WTC11 (cell line): ENCODE results near the gene LRRC14B. TPM values are rescaled to one million over a fixed set of nuclear protein-coding genes. Genes with fewer than 3 reads are reported as not detected.

Source experiments
- ATAC-seq: fragments of 200-7000 bp; cut with Tn5 transposase; 2 replicates; pipeline ENCODE4 v1.10.0; 2021; ENCODE audit warnings: mild to moderate bottlenecking, moderate library complexity
- CTCF ChIA-PET: fragments of 300-600 bp; sonication (Branson Sonifier 250); formaldehyde crosslinking; loops from one replicate; lab custom pipeline; 2021; ENCODE audit warnings: antibody characterized with exemption; lab: Charles Lee
- POLR2A ChIA-PET: fragments of 350-600 bp; sonication (Branson Sonifier 250); formaldehyde crosslinking; loops from one replicate; lab custom pipeline; 2021; ENCODE audit warnings: antibody characterized with exemption; lab: Charles Lee
- DNase-seq: peaks from one replicate; pipeline ENCODE4 v3.0.0; 2021; ENCODE audit warnings: low spot score
- H3K27ac Mint-ChIP-seq: 2 replicates; pipeline ENCODE4 v1.8.0; 2021; ENCODE audit warnings: mixed read lengths
- H3K27me3 Mint-ChIP-seq: 2 replicates; pipeline ENCODE4 v1.8.0; 2021; ENCODE audit warnings: low read depth, mild to moderate bottlenecking, moderate library complexity, mixed read lengths
- H3K36me3 Mint-ChIP-seq: 2 replicates; pipeline ENCODE4 v1.8.0; 2021; ENCODE audit warnings: mixed read lengths
- H3K4me1 Mint-ChIP-seq: 2 replicates; pipeline ENCODE4 v1.8.0; 2022; ENCODE audit warnings: mixed read lengths
- H3K4me3 Mint-ChIP-seq: 2 replicates; pipeline ENCODE4 v1.8.0; 2021; ENCODE audit warnings: mild to moderate bottlenecking, moderate library complexity, mixed read lengths
- H3K9me3 Mint-ChIP-seq: 2 replicates; pipeline ENCODE4 v1.8.0; 2021; ENCODE audit warnings: mixed read lengths
- CDX4 ChIP-seq: fragments of 250-450 bp; sonication (Bioruptor Pico); IDR thresholded peaks from 2 replicates; pipeline ENCODE4 v1.9.0; 2021; ENCODE audit warnings: moderate library complexity, mild to moderate bottlenecking, inconsistent platforms, borderline replicate concordance
- CTCF ChIP-seq: fragments of 200-600 bp; IDR thresholded peaks from 2 replicates; pipeline ENCODE4 v1.8.0; 2022; ENCODE audit warnings: antibody characterized with exemption
- FOXJ3 ChIP-seq: sonication (generic); formaldehyde crosslinking; IDR thresholded peaks from 2 replicates; pipeline ENCODE4 v1.9.0; 2021; ENCODE audit warnings: missing genetic modification reagents, mild to moderate bottlenecking, borderline replicate concordance
- FOXP4 ChIP-seq: sonication (generic); formaldehyde crosslinking; IDR thresholded peaks from 2 replicates; pipeline ENCODE4 v1.8.0; 2022; ENCODE audit warnings: mild to moderate bottlenecking, missing genetic modification reagents
- GABPB1 ChIP-seq: sonication (generic); formaldehyde crosslinking; IDR thresholded peaks from 2 replicates; pipeline ENCODE4 v1.8.1; 2023; ENCODE audit warnings: mild to moderate bottlenecking, missing genetic modification reagents
- IRF2 ChIP-seq: sonication (generic); formaldehyde crosslinking; IDR thresholded peaks from 2 replicates; pipeline ENCODE4 v1.8.0; 2022; ENCODE audit warnings: low read depth, missing genetic modification reagents, borderline replicate concordance
- KAT7 ChIP-seq: sonication (generic); formaldehyde crosslinking; IDR thresholded peaks from 2 replicates; pipeline ENCODE4 v1.8.1; 2023; ENCODE audit warnings: missing genetic modification reagents, mild to moderate bottlenecking, borderline replicate concordance
- MAX ChIP-seq: sonication (generic); formaldehyde crosslinking; IDR thresholded peaks from 2 replicates; pipeline ENCODE4 v1.8.0; 2022; ENCODE audit warnings: mild to moderate bottlenecking, missing genetic modification reagents
- NFE2L1 ChIP-seq: sonication (generic); formaldehyde crosslinking; IDR thresholded peaks from 2 replicates; pipeline ENCODE4 v1.8.1; 2023; ENCODE audit warnings: missing genetic modification reagents
- OVOL2 ChIP-seq: fragments of 250-450 bp; sonication (Bioruptor Pico); IDR thresholded peaks from 2 replicates; pipeline ENCODE4 v1.9.0; 2021; ENCODE audit warnings: mild to moderate bottlenecking, borderline replicate concordance
- TEAD1 ChIP-seq: sonication (generic); formaldehyde crosslinking; IDR thresholded peaks from 2 replicates; pipeline ENCODE4 v1.8.0; 2022; ENCODE audit warnings: mild to moderate bottlenecking, missing genetic modification reagents
- ZMAT4 ChIP-seq: fragments of 250-450 bp; sonication (Bioruptor Pico); IDR thresholded peaks from 2 replicates; pipeline ENCODE4 v1.9.0; 2021; ENCODE audit warnings: mild to moderate bottlenecking
- ZNF281 ChIP-seq: sonication (generic); formaldehyde crosslinking; IDR thresholded peaks from 2 replicates; pipeline ENCODE4 v1.8.0; 2023; ENCODE audit warnings: mild to moderate bottlenecking, missing genetic modification reagents
- ZNF317 ChIP-seq: sonication (generic); formaldehyde crosslinking; IDR thresholded peaks from 2 replicates; pipeline ENCODE4 v1.8.1; 2023; ENCODE audit warnings: low read depth, mild to moderate bottlenecking, moderate library complexity, missing genetic modification reagents, borderline replicate concordance
- total RNA-seq: library from RNA; stranded (reverse); gene quantifications from 3 replicates; pipeline ENCODE4 v1.2.3, GENCODE V29; 2021

Gene LRRC14B
- total RNA-seq, 1 experiment from 2014 or later = not detected

GRCh38 chr5:173392-174290 is 17.7 kb upstream of the LRRC14B start (continued):
- no peak for TF ChIP-seq NFE2L1 (CRISPR knock-in tag)
- no peak for TF ChIP-seq CDX4 (CRISPR knock-in tag)
- TF ChIP-seq FOXJ3 (CRISPR knock-in tag) = no peak

GRCh38 chr5:174291-174600 is 17.0 kb upstream of the LRRC14B start:
- H3K4me1 Mint-ChIP-seq = no peaks in the 10 kb centered on the region
- no peak for ATAC-seq
- TF ChIP-seq FOXP4 (CRISPR knock-in tag) (no peak), ZMAT4 (CRISPR knock-in tag) (no peak), OVOL2 (CRISPR knock-in tag) (no peak), IRF2 (CRISPR knock-in tag) (no peak), ZNF317 (CRISPR knock-in tag) (no peak), ZNF281 (CRISPR knock-in tag) (no peak), CTCF (no peak), GABPB1 (no peak), MAX (no peak), TEAD1 (CRISPR knock-in tag) (no peak), KAT7 (no peak)
- no peak for DNase-seq
- no peak overlapping the region for H3K27ac Mint-ChIP-seq
- no peaks in the 10 kb centered on the region for H3K9me3 Mint-ChIP-seq
- H3K36me3 Mint-ChIP-seq = peaks cover 14% of the 10 kb centered on the region
- ChIA-PET CTCF (no interaction called here), POLR2A (interaction anchor here (0.5 kb wide), 1 partner anchor 36 kb away, joined by 3 read pairs; no protein-coding TSS in a partner anchor)
- H3K4me3 Mint-ChIP-seq = no peak overlapping the region
- no peaks in the 10 kb centered on the region for H3K27me3 Mint-ChIP-seq
